K562 (cell line): ENCODE data around the gene NT5C2. TPM values are rescaled to one million over a fixed set of nuclear protein-coding genes. Genes with fewer than 3 reads are reported as not detected.

Experiments used
- ATAC-seq: fragments of 200-7000 bp; cut with Tn5 transposase; 3 replicates; pipeline ENCODE4 v1.9.1; 2020; ENCODE audit warnings: moderate library complexity
- BruUV-seq: library from RNA; stranded (reverse); fragments of 400-500 nt; replicated peaks from 2 replicates; lab custom pipeline; 2021; lab: Mats Ljungman, UMichigan
- CTCF ChIA-PET: fragments of 300-600 bp; formaldehyde crosslinking; extraction: SDS; loops from one replicate; lab custom pipeline; 2021; ENCODE audit warnings: low intra/inter-chr PET ratio; lab: Yijun Ruan, JAX
- POLR2A ChIA-PET: fragments of 300-600, 350-650 bp; sonication (Branson Sonifier 250); formaldehyde crosslinking; extraction: SDS; loops from one replicate; lab custom pipeline; 2021; ENCODE audit warnings: antibody characterized with exemption, inconsistent platforms; lab: Yijun Ruan, JAX
- DNase-seq, 4 experiments: peaks; one replicate each; pipeline versions ENCODE4 v3.0.0 to v3.0.0-alpha.2; 2011 to 2018; ENCODE audit warnings: low spot score in 3 of 4, mixed read lengths in 3 of 4; ENCODE audit errors: extremely low read depth in 1 of 4
- FAIRE-seq: peaks from 2 replicates; lab custom pipeline; 2011; peaks lifted over from hg19 to GRCh38; lab: Jason Lieb, UNC
- H2AFZ ChIP-seq: 2 replicates; pipeline ENCODE4 v1.6.0; 2011; ENCODE audit warnings: low read depth, low read length, control low read depth, inconsistent platforms
- H3K27ac ChIP-seq: fragments of 200-600 bp; 3 replicates; pipeline ENCODE4 v1.8.0; 2011; ENCODE audit warnings: low read depth, mild to moderate bottlenecking, control low read depth, inconsistent platforms, low read length, moderate library complexity, mixed read lengths; ENCODE audit errors: extremely low read depth
- H3K27me3 ChIP-seq, 2 experiments: fragments of 300-600 bp in 1 of 2; 2 replicates in 1 of 2; 3 replicates in 1 of 2; pipeline versions ENCODE4 v1.6.0 to v1.8.0; 2011; ENCODE audit warnings: inconsistent platforms in 2 of 2, low read length in 2 of 2, mild to moderate bottlenecking in 1 of 2, mixed read lengths in 1 of 2, moderate library complexity in 1 of 2; ENCODE audit not compliant: control insufficient read depth in 2 of 2, insufficient read depth in 2 of 2
- H3K36me3 ChIP-seq: fragments of 300-600 bp; 3 replicates; pipeline ENCODE4 v1.8.0; 2011; ENCODE audit warnings: mild to moderate bottlenecking, low read length, inconsistent platforms; ENCODE audit not compliant: control insufficient read depth, insufficient read depth
- H3K4me1 ChIP-seq, 2 experiments: fragments of 200-600 bp in 1 of 2; replicated peaks in 1 of 2; 2 replicates in 1 of 2; 3 replicates in 1 of 2; pipeline versions ENCODE4 v1.5.1 to v1.8.0; 2011; ENCODE audit warnings: inconsistent platforms in 2 of 2, low read length in 2 of 2, mild to moderate bottlenecking in 1 of 2, mixed read lengths in 1 of 2, moderate library complexity in 1 of 2; ENCODE audit not compliant: control insufficient read depth in 2 of 2, insufficient read depth in 2 of 2
- H3K4me2 ChIP-seq: 2 replicates; pipeline ENCODE4 v1.6.1; 2011; ENCODE audit warnings: low read length, control low read depth, inconsistent platforms, mixed read lengths; ENCODE audit not compliant: insufficient read depth
- H3K4me3 ChIP-seq: fragments of 200-600 bp; sonication (generic), shearing (Covaris generic); 2 replicates; pipeline ENCODE4 v1.5.1; 2016; ENCODE audit warnings: control low read depth, inconsistent platforms
- H3K79me2 ChIP-seq: fragments of 200-600 bp; 3 replicates; pipeline ENCODE4 v1.8.0; 2011; ENCODE audit warnings: low read length, inconsistent platforms; ENCODE audit not compliant: control insufficient read depth, insufficient read depth
- H3K9ac ChIP-seq, 2 experiments: 2 replicates each; pipeline versions ENCODE4 v1.6.0 to v1.6.1; 2011; ENCODE audit warnings: low read depth in 2 of 2, low read length in 2 of 2, control low read depth in 1 of 2, inconsistent platforms in 1 of 2, mild to moderate bottlenecking in 1 of 2, mixed read lengths in 1 of 2; ENCODE audit not compliant: insufficient read depth in 1 of 2
- H3K9me1 ChIP-seq: one replicate; pipeline ENCODE4 v1.6.0; 2011; ENCODE audit warnings: inconsistent platforms, mild to moderate bottlenecking, low read length, moderate library complexity; ENCODE audit not compliant: control insufficient read depth, insufficient read depth
- H3K9me3 ChIP-seq: replicated peaks from 2 replicates; pipeline ENCODE4 v1.5.1; 2011; ENCODE audit warnings: low read depth, low read length, inconsistent platforms; ENCODE audit not compliant: control insufficient read depth, insufficient read depth
- H4K20me1 ChIP-seq: replicated peaks from 2 replicates; pipeline ENCODE4 v1.6.1; 2011; ENCODE audit warnings: low read length, inconsistent platforms, mixed read lengths; ENCODE audit not compliant: control insufficient read depth, insufficient read depth
- ETV1 ChIP-seq: fragments of 450-650 bp; conservative IDR thresholded peaks from 2 replicates; pipeline ENCODE4 v1.6.1; 2016; ENCODE audit warnings: missing genetic modification characterization, control low read depth, low read depth, missing compliant biosample characterization
- IFI16 ChIP-seq: fragments of 250-450 bp; sonication (Bioruptor Pico); IDR thresholded peaks from 2 replicates; pipeline ENCODE4 v2.1.2; 2022; ENCODE audit warnings: mild to moderate bottlenecking, inconsistent platforms
- RB1 ChIP-seq: fragments of 450-650 bp; IDR thresholded peaks from 2 replicates; pipeline ENCODE4 v1.6.1; 2017; ENCODE audit warnings: low read depth, mild to moderate bottlenecking
- SAFB ChIP-seq: fragments of 200-400 bp; formaldehyde crosslinking; IDR thresholded peaks from 2 replicates; pipeline ENCODE4 v1.6.1; 2017; ENCODE audit warnings: low read depth, low read length, borderline replicate concordance
- SRSF1 ChIP-seq: fragments of 200-400 bp; formaldehyde crosslinking; IDR thresholded peaks from 2 replicates; pipeline ENCODE4 v1.6.1; 2017; ENCODE audit warnings: mild to moderate bottlenecking, low read depth, low read length, moderate library complexity
- ZNF12 ChIP-seq: sonication (generic); formaldehyde crosslinking; IDR thresholded peaks from 2 replicates; pipeline ENCODE4 v1.4.0; 2020; ENCODE audit warnings: mild to moderate bottlenecking, missing genetic modification reagents
- ZNF197 ChIP-seq: fragments of 200-800 bp; sonication (Bioruptor generic); IDR thresholded peaks from 2 replicates; pipeline ENCODE4 v1.6.1; 2016; ENCODE audit warnings: low read depth, missing genetic modification characterization, missing compliant biosample characterization
- ZNF696 ChIP-seq: fragments of 250-450 bp; sonication (Bioruptor Pico); conservative IDR thresholded peaks from 2 replicates; pipeline ENCODE4 v1.4.0; 2020; ENCODE audit warnings: mild to moderate bottlenecking, moderate library complexity
- ZNF766 ChIP-seq: fragments of 200-800 bp; sonication (Bioruptor generic); conservative IDR thresholded peaks from 2 replicates; pipeline ENCODE4 v1.6.1; 2016; ENCODE audit warnings: missing genetic modification characterization, missing compliant biosample characterization
- in situ Hi-C: fragments of 300-500 bp; cut with MboI; formaldehyde crosslinking; loops from 4 replicates; pipeline ENCODE4 v1.15.0; 2018; ENCODE audit warnings: inconsistent platforms, mixed read lengths
- intact Hi-C: fragments of 100-400 bp; cut with micrococcal nuclease; formaldehyde crosslinking; loops from 2 replicates; pipeline ENCODE4 v1.14.2; 2022
- polyA plus RNA-seq, 8 experiments: library from polyadenylated mRNA; depleted of rRNA in 4 of 8; stranded (reverse) in 5 of 8; unstranded in 3 of 8; fragments of >200 nt; fragmentation: Nextera tagmentation in 2 of 8; fragmentation: Illumina TruSeq in 1 of 8; extraction: Ambion mirVana in 2 of 8; extraction: Trizol in 1 of 8; gene quantifications; 2 replicates each; pipeline versions ENCODE4 v1.2.1 to v1.2.3, GENCODE V29; 2011 to 2014; ENCODE audit warnings: inconsistent platforms in 1 of 8, missing spikeins in 1 of 8
- total RNA-seq, 7 experiments: library from RNA; depleted of rRNA in 6 of 7; stranded (reverse); fragments of >200 nt in 6 of 7; fragmentation: Illumina TruSeq in 2 of 7; extraction: Trizol in 2 of 7; gene quantifications; 2 replicates each; pipeline versions ENCODE4 v1.2.1 to v1.2.3, GENCODE V29; 2011 to 2021; ENCODE audit warnings: low replicate concordance in 1 of 7
- TF ChIP-seq, protein P1 (sequence below): fragments of 250-450 bp; sonication (Bioruptor Pico); IDR thresholded peaks from 2 replicates; pipeline ENCODE4 v1.5.0; 2021
- TF ChIP-seq, protein P2 (sequence below): fragments of 450-650 bp; IDR thresholded peaks from 2 replicates; pipeline ENCODE4 v1.7.0; 2016; ENCODE audit warnings: borderline replicate concordance

NT5C2 gene
- total and polyA plus RNA-seq, 9 of the 15 experiments (the other 6 are each of a cell fraction or from before 2014, with no cell fraction given) = 11.3 to 45.2 (median 27.7) TPM

DNA sequence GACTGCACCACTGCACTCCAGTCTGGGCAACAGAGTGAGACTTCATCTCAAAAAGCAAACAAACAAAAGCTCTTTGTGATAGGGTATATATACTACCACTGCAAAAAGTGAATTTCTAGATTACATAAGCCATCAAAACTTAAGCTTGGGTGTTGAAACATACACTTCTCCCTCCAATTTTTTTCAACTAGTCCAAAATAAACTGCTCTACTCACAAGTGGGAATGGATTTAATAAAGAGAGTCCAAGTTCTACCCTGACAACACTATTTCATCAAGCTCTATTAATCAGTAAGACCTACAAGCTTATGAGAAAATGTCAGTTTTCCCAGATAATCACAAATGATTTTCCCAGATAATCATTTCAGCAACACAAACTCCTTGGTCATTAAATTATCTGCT, 82.7 kb downstream of the NT5C2 start:
- H3K9me1 ChIP-seq = no peaks in the 10 kb centered on the region
- no peaks in the 10 kb centered on the region for H3K4me1 ChIP-seq
- ATAC-seq = no peak
- H3K27me3 ChIP-seq = no peaks in the 10 kb centered on the region
- no peak overlapping the region for H3K4me2 ChIP-seq
- H3K79me2 ChIP-seq = no peaks in the 10 kb centered on the region
- DNase-seq = no peak
- H3K4me3 ChIP-seq = no peak overlapping the region
- no peak overlapping the region for H3K9ac ChIP-seq
- H3K9me3 ChIP-seq = no peaks in the 10 kb centered on the region
- TF ChIP-seq ZNF197 (CRISPR knock-in tag) = no peak
- no peak for TF ChIP-seq ETV1 (tag)
- TF ChIP-seq RB1 = no peak
- TF ChIP-seq ZNF766 (CRISPR knock-in tag) = no peak
- no peak for TF ChIP-seq IFI16 (CRISPR knock-in tag)
- no peak for TF ChIP-seq ZNF12 (CRISPR knock-in tag)
- TF ChIP-seq SRSF1 = no peak
- no peak for TF ChIP-seq SAFB
- no peak for TF ChIP-seq ZNF696 (CRISPR knock-in tag)
- TF ChIP-seq, protein P1, sequence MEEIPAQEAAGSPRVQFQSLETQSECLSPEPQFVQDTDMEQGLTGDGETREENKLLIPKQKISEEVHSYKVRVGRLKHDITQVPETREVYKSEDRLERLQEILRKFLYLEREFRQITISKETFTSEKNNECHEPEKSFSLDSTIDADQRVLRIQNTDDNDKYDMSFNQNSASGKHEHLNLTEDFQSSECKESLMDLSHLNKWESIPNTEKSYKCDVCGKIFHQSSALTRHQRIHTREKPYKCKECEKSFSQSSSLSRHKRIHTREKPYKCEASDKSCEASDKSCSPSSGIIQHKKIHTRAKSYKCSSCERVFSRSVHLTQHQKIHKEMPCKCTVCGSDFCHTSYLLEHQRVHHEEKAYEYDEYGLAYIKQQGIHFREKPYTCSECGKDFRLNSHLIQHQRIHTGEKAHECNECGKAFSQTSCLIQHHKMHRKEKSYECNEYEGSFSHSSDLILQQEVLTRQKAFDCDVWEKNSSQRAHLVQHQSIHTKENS (CRISPR knock-in tag) = no peak
- TF ChIP-seq, protein P2, sequence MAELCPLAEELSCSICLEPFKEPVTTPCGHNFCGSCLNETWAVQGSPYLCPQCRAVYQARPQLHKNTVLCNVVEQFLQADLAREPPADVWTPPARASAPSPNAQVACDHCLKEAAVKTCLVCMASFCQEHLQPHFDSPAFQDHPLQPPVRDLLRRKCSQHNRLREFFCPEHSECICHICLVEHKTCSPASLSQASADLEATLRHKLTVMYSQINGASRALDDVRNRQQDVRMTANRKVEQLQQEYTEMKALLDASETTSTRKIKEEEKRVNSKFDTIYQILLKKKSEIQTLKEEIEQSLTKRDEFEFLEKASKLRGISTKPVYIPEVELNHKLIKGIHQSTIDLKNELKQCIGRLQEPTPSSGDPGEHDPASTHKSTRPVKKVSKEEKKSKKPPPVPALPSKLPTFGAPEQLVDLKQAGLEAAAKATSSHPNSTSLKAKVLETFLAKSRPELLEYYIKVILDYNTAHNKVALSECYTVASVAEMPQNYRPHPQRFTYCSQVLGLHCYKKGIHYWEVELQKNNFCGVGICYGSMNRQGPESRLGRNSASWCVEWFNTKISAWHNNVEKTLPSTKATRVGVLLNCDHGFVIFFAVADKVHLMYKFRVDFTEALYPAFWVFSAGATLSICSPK = no peak
- CTCF ChIA-PET = no interaction called here
- no peaks in the 10 kb centered on the region for H4K20me1 ChIP-seq
- H3K27ac ChIP-seq = no peak overlapping the region
- intact Hi-C loops = no loop called here
- BruUV-seq = no TSS peak
- in situ Hi-C loops = no loop called here
- no peak overlapping the region for H2AFZ ChIP-seq
- POLR2A ChIA-PET = interaction anchor here (0.6 kb wide), 1 partner anchor 163 kb away, joined by 3 read pairs; no protein-coding TSS in a partner anchor
- no peak for FAIRE-seq
- H3K36me3 ChIP-seq = peaks cover 4% of the 10 kb centered on the region; the same call in 1 of the 3 replicates
